Upper lobe of left lung (tissue), 6 donors: ENCODE data around the gene TSN. TPM values are rescaled to one million over a fixed set of nuclear protein-coding genes. Genes with fewer than 3 reads are reported as not detected.

ENCODE experiments used
- ATAC-seq, 2 donors: fragments of 200-7000 bp; cut with Tn5 transposase; one replicate each; pipeline ENCODE4 v1.9.1; 2022; ENCODE audit warnings: mild to moderate bottlenecking in 2 of 2, moderate library complexity in 2 of 2; ENCODE audit not compliant: low FRiP score in 2 of 2
- DNase-seq, 2 donors: peaks; one replicate each; pipeline ENCODE4 v3.0.0-alpha.2; 2019 to 2020
- H3K27ac ChIP-seq, 4 donors: fragments of 200-600 bp; sonication (generic); one replicate each; pipeline ENCODE4 v1.5.1; 2016 to 2019
- H3K27me3 ChIP-seq, 4 donors: fragments of 200-600 bp; sonication (generic); one replicate each; pipeline ENCODE4 v1.5.1; 2017 to 2019
- H3K36me3 ChIP-seq, 4 donors: fragments of 200-600 bp; sonication (generic); one replicate each; pipeline ENCODE4 v1.5.1; 2016 to 2019
- H3K4me1 ChIP-seq, 4 donors: fragments of 200-600 bp; sonication (generic); one replicate each; pipeline ENCODE4 v1.5.1; 2018 to 2019
- H3K4me3 ChIP-seq, 4 donors: fragments of 200-600 bp; sonication (generic); one replicate each; pipeline ENCODE4 v1.5.1; 2017 to 2019; ENCODE audit warnings: mild to moderate bottlenecking in 2 of 4, moderate library complexity in 1 of 4
- H3K9me3 ChIP-seq, 4 donors: fragments of 200-600 bp; sonication (generic); one replicate each; pipeline ENCODE4 v1.5.1; 2018 to 2019
- EP300 ChIP-seq, 4 donors: sonication (generic); formaldehyde crosslinking; IDR thresholded peaks; one replicate each; pipeline ENCODE4 v1.5.1; 2017; ENCODE audit warnings: antibody characterized with exemption in 4 of 4, control low read depth in 2 of 4
- POLR2A ChIP-seq, 4 donors: fragments of 450-650 bp; IDR thresholded peaks; one replicate each; pipeline ENCODE4 v1.5.1; 2016 to 2017; ENCODE audit warnings: antibody characterized with exemption in 4 of 4, mild to moderate bottlenecking in 2 of 4
- POLR2AphosphoS5 ChIP-seq, 2 donors: sonication (generic); formaldehyde crosslinking; IDR thresholded peaks; one replicate each; pipeline ENCODE4 v1.5.1; 2017; ENCODE audit warnings: antibody characterized with exemption in 2 of 2
- WGBS, 2 donors: methylation state at CpG; one replicate each; pipeline ENCODE4 v1.1.5; 2017 to 2018; 5-methylcytosine and 5-hydroxymethylcytosine counted together
- total RNA-seq, 6 donors: library from RNA; depleted of rRNA in 4 of 6; stranded (reverse); fragments of >200 nt in 4 of 6; gene quantifications; one replicate each; pipeline versions ENCODE4 v1.1.0 to v1.2.1, GENCODE V29; 2016 to 2021
- TF ChIP-seq, protein P1 (sequence below), 6 experiments: fragments of 450-650 bp in 4 of 6; fragments of 200-600 bp in 2 of 6; sonication (generic) in 2 of 6; IDR thresholded peaks; one replicate each; pipeline ENCODE4 v1.5.1; 2016 to 2019; ENCODE audit warnings: antibody characterized with exemption in 6 of 6
- donor health status: DM: no; HTN: no; CAD: no; lungs with moderate emphysema.
- donor health status: DM: no; HTN: yes; CAD: no; lungs with severe emphysema.

Gene TSN
- total RNA-seq, 6 donors from 2014 or later: 8.3 to 52.8 (median 40.0) TPM

GRCh38 chr2:121774235-121774634 lies 18.8 kb downstream of the TSN start:
- Histone ChIP-seq H3K27me3 (no peaks in the 10 kb centered on the region), H3K36me3 (peaks cover 0 to 3% (median 0%) of the 10 kb centered on the region in 4 donors), H3K4me1 (peaks cover 0 to 6% (median 0%) of the 10 kb centered on the region in 4 donors), H3K27ac (no peak overlapping the region), H3K4me3 (no peak overlapping the region), H3K9me3 (no peaks in the 10 kb centered on the region)
- no peak for DNase-seq
- ATAC-seq: no peak
- WGBS, 2 donors: 90 to 94% methylated on average over 13 of the region's 13 CpGs
- TF ChIP-seq, protein P1, sequence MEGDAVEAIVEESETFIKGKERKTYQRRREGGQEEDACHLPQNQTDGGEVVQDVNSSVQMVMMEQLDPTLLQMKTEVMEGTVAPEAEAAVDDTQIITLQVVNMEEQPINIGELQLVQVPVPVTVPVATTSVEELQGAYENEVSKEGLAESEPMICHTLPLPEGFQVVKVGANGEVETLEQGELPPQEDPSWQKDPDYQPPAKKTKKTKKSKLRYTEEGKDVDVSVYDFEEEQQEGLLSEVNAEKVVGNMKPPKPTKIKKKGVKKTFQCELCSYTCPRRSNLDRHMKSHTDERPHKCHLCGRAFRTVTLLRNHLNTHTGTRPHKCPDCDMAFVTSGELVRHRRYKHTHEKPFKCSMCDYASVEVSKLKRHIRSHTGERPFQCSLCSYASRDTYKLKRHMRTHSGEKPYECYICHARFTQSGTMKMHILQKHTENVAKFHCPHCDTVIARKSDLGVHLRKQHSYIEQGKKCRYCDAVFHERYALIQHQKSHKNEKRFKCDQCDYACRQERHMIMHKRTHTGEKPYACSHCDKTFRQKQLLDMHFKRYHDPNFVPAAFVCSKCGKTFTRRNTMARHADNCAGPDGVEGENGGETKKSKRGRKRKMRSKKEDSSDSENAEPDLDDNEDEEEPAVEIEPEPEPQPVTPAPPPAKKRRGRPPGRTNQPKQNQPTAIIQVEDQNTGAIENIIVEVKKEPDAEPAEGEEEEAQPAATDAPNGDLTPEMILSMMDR (IDR thresholded peaks at IDR 0.05): no peak
- no peak for TF ChIP-seq POLR2A (IDR thresholded peaks at IDR 0.05)
- no peak for TF ChIP-seq EP300 (IDR thresholded peaks at IDR 0.05)
- no peak for TF ChIP-seq POLR2AphosphoS5 (IDR thresholded peaks at IDR 0.05)

DNA sequence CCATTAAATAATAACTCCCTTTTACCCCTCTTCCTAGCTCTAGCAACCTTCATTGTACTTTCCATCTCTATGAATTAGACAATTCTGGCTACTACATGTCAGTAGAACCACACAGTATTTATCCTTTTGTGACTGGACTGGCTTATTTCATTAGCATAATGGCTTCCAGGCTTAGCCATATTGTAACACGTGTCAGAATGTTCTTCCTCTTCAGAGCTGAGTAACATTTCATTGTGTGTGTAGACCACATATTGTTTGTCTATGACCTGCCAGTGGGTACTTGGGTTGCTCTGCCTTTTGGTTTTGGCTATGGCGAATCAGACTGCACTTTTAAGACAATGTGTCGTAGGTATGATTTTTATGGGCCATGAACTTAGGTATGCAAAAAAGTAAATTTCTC lies 20.9 kb downstream of the TSN start:
- H3K27ac ChIP-seq: no peak overlapping the region
- H3K9me3 ChIP-seq: no peaks in the 10 kb centered on the region
- peaks cover 0 to 6% (median 0%) of the 10 kb centered on the region in 4 donors for H3K4me1 ChIP-seq
- DNase-seq: no peak
- H3K27me3 ChIP-seq: no peaks in the 10 kb centered on the region
- WGBS, 2 donors: 78 to 84% methylated on average over 3 of the region's 3 CpGs
- no peak for ATAC-seq
- TF ChIP-seq, protein P1 (IDR thresholded peaks at IDR 0.05): no peak
- TF ChIP-seq POLR2A (IDR thresholded peaks at IDR 0.05) (no peak), EP300 (IDR thresholded peaks at IDR 0.05) (no peak), POLR2AphosphoS5 (IDR thresholded peaks at IDR 0.05) (no peak)
- H3K36me3 ChIP-seq: no peaks in the 10 kb centered on the region
- H3K4me3 ChIP-seq: no peak overlapping the region

DNA sequence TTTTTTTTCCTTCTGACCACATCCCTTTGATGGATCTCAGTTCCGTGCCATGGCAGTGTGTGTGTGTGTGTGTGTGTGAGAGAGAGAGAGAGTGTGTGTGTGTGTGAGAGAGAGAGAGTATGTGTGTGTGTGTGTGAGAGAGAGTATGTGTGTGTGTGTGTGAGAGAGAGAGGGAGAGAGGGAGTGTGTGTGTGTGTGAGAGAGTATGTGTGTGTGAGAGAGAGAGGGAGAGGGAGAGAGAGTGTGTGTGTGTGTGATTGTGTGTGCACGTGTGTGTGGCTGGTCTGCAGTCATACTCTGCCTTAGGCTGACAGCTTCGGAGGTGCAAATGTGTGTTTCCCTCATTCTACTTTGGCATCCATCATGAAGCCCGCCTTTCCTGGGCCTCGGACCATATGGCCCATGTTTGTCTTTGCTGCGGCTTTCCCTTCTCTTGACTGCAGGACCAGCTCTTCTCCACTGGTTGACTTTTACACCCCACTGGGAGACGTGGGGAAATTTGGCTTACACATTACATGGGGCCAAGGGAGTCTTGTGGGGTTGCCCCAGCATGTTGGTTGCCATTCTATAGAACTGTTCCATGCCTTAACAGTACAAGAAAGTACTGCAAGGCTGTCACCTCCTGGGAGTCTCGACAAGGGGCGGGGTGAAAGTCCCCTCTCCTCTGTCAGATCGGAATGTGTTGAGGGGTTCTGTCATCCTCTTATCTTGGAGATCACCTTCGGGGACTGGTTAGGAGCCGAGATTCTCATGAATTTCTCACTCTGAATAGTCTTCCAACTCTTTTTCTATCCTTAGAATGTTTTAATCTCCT lies 21.6 kb downstream of the TSN start:
- Histone ChIP-seq H3K4me1 (peaks cover 0 to under 1% (median 0%) of the 10 kb centered on the region in 4 donors), H3K27me3 (no peaks in the 10 kb centered on the region), H3K27ac (no peak overlapping the region), H3K36me3 (no peaks in the 10 kb centered on the region), H3K9me3 (no peaks in the 10 kb centered on the region), H3K4me3 (no peak overlapping the region)
- ATAC-seq: no peak
- no peak for DNase-seq
- TF ChIP-seq, protein P1 (IDR thresholded peaks at IDR 0.05): no peak
- no peak for TF ChIP-seq POLR2AphosphoS5 (IDR thresholded peaks at IDR 0.05)
- no peak for TF ChIP-seq EP300 (IDR thresholded peaks at IDR 0.05)
- no peak for TF ChIP-seq POLR2A (IDR thresholded peaks at IDR 0.05)
- 59 to 62% methylated on average over 12 of the region's 12 CpGs for WGBS, 2 donors

DNA sequence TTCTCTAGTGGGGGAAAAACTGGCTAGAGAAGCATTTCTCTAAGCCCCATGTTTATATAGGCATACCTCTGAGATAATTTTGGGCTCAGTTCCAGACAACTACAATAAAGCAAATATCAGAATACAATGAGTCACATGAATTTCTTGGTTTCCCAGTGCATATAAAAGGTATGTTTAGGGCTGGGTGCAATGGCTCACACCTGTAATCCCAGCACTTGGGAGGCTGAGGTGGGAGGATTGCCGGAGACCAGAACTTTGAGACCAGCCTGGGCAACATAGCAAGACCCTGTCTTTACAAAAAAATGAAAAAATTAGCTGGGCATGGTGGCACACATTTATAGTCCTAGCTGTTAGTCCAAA lies 22.2 kb downstream of the TSN start:
- H3K4me3 ChIP-seq: no peak overlapping the region
- TF ChIP-seq POLR2A (IDR thresholded peaks at IDR 0.05): no peak
- no peak for TF ChIP-seq EP300 (IDR thresholded peaks at IDR 0.05)
- no peak for TF ChIP-seq POLR2AphosphoS5 (IDR thresholded peaks at IDR 0.05)
- TF ChIP-seq, protein P1 (IDR thresholded peaks at IDR 0.05): no peak

More for the DNA sequence above, 22.2 kb downstream of the TSN start:
- ATAC-seq: no peak
- Histone ChIP-seq H3K9me3 (no peaks in the 10 kb centered on the region), H3K4me1 (no peaks in the 10 kb centered on the region), H3K27me3 (no peaks in the 10 kb centered on the region), H3K27ac (no peak overlapping the region), H3K36me3 (no peaks in the 10 kb centered on the region)
- WGBS, 2 donors: 59 to 76% methylated on average over 1 of the region's 1 CpG
- no peak for DNase-seq
